H9 (cell line): ENCODE measurements around the gene WIPF1. TPM values are rescaled to one million over a fixed set of nuclear protein-coding genes. Genes with fewer than 3 reads are reported as not detected.

ENCODE experiments used
- DNase-seq: peaks from one replicate; pipeline ENCODE4 v3.0.0-alpha.2; 2017
- H2AFZ ChIP-seq: one replicate; pipeline ENCODE4 v1.6.1; 2013; ENCODE audit warnings: mild to moderate bottlenecking, low read length, control low read depth, moderate library complexity
- H2AK5ac ChIP-seq: 2 replicates; pipeline ENCODE4 v1.6.1; 2013; ENCODE audit warnings: low read length, control low read depth, mixed read lengths; ENCODE audit not compliant: insufficient read length
- H2BK120ac ChIP-seq: one replicate; pipeline ENCODE4 v1.6.1; 2013; ENCODE audit warnings: low read depth, mild to moderate bottlenecking, low read length, control low read depth, inconsistent platforms; ENCODE audit not compliant: poor library complexity, severe bottlenecking
- H2BK12ac ChIP-seq: 2 replicates; pipeline ENCODE4 v1.6.1; 2013; ENCODE audit warnings: low read length, control low read depth, mixed read lengths, low read depth; ENCODE audit not compliant: insufficient read length
- H2BK15ac ChIP-seq: 2 replicates; pipeline ENCODE4 v1.6.1; 2013; ENCODE audit warnings: low read depth, low read length, control low read depth
- H2BK20ac ChIP-seq: one replicate; pipeline ENCODE4 v1.6.1; 2013; ENCODE audit warnings: low read depth, mild to moderate bottlenecking, low read length, control low read depth, inconsistent platforms; ENCODE audit not compliant: poor library complexity, severe bottlenecking
- H2BK5ac ChIP-seq: 2 replicates; pipeline ENCODE4 v1.6.1; 2013; ENCODE audit warnings: low read length, control low read depth, mixed read lengths; ENCODE audit not compliant: insufficient read length
- H3K14ac ChIP-seq: 2 replicates; pipeline ENCODE4 v1.6.1; 2013; ENCODE audit warnings: low read length, control low read depth; ENCODE audit not compliant: insufficient read depth
- H3K18ac ChIP-seq: 2 replicates; pipeline ENCODE4 v1.6.1; 2013; ENCODE audit warnings: low read depth, mild to moderate bottlenecking, mixed read lengths, low read length, control low read depth; ENCODE audit not compliant: insufficient read length
- H3K23ac ChIP-seq: 2 replicates; pipeline ENCODE4 v1.6.1; 2013; ENCODE audit warnings: low read length, control low read depth, mixed read lengths, low read depth; ENCODE audit not compliant: insufficient read length
- H3K23me2 ChIP-seq: 2 replicates; pipeline ENCODE4 v1.6.1; 2013; ENCODE audit warnings: low read depth, mild to moderate bottlenecking, mixed read lengths, low read length, control low read depth; ENCODE audit not compliant: insufficient read length, poor library complexity, severe bottlenecking
- H3K27ac ChIP-seq: 2 replicates; pipeline ENCODE4 v1.5.1; 2013; ENCODE audit warnings: low read length, control low read depth, mixed read lengths, low read depth; ENCODE audit not compliant: insufficient read length
- H3K27me3 ChIP-seq: 2 replicates; pipeline ENCODE4 v1.6.1; 2013; ENCODE audit warnings: low read length, control low read depth, inconsistent platforms; ENCODE audit not compliant: insufficient read depth
- H3K4ac ChIP-seq: 2 replicates; pipeline ENCODE4 v1.6.1; 2013; ENCODE audit warnings: low read depth, mild to moderate bottlenecking, control low read depth, inconsistent platforms, low read length, moderate library complexity
- H3K4me1 ChIP-seq: 2 replicates; pipeline ENCODE4 v1.6.1; 2013; ENCODE audit warnings: low read length, control low read depth, inconsistent platforms; ENCODE audit not compliant: insufficient read depth
- H3K4me2 ChIP-seq: 2 replicates; pipeline ENCODE4 v1.6.1; 2013; ENCODE audit warnings: low read length, control low read depth, mixed read lengths; ENCODE audit not compliant: insufficient read length, insufficient read depth
- H3K56ac ChIP-seq: 2 replicates; pipeline ENCODE4 v1.6.1; 2013; ENCODE audit warnings: low read depth, mild to moderate bottlenecking, mixed read lengths, low read length, control low read depth; ENCODE audit not compliant: insufficient read length
- H3K79me1 ChIP-seq: 2 replicates; pipeline ENCODE4 v1.6.1; 2013; ENCODE audit warnings: low read depth, mild to moderate bottlenecking, moderate library complexity, low read length, control low read depth, inconsistent platforms; ENCODE audit not compliant: insufficient read depth, poor library complexity, severe bottlenecking
- H3K79me2 ChIP-seq: 2 replicates; pipeline ENCODE4 v1.6.1; 2013; ENCODE audit warnings: low read length, control low read depth, inconsistent platforms; ENCODE audit not compliant: insufficient read depth
- H3K9ac ChIP-seq: 2 replicates; pipeline ENCODE4 v1.6.1; 2013; ENCODE audit warnings: low read length, control low read depth, mixed read lengths; ENCODE audit not compliant: insufficient read length; ENCODE audit errors: extremely low read depth
- H3K9me3 ChIP-seq: one replicate; pipeline ENCODE4 v1.6.1; 2013; ENCODE audit warnings: low read depth, low read length, inconsistent platforms; ENCODE audit not compliant: control insufficient read depth
- H3T11ph ChIP-seq: one replicate; pipeline ENCODE4 v1.6.1; 2013; ENCODE audit warnings: mild to moderate bottlenecking, low read length, control low read depth, inconsistent platforms
- H4K20me1 ChIP-seq: one replicate; pipeline ENCODE4 v1.6.1; 2013; ENCODE audit not compliant: control insufficient read depth, insufficient read length, insufficient read depth
- H4K5ac ChIP-seq: 2 replicates; pipeline ENCODE4 v1.6.1; 2013; ENCODE audit warnings: low read depth, mild to moderate bottlenecking, mixed read lengths, low read length, control low read depth; ENCODE audit not compliant: insufficient read length
- H4K8ac ChIP-seq: replicated peaks from 2 replicates; pipeline ENCODE4 v1.6.1; 2013; ENCODE audit warnings: low read length, control low read depth, mixed read lengths, low read depth; ENCODE audit not compliant: insufficient read length
- H4K91ac ChIP-seq: 2 replicates; pipeline ENCODE4 v1.6.1; 2013; ENCODE audit warnings: low read depth, mild to moderate bottlenecking, moderate library complexity, mixed read lengths, low read length, control low read depth; ENCODE audit not compliant: insufficient read length
- H3K27ac Mint-ChIP-seq, 3 experiments: 2 replicates in 2 of 3; 3 replicates in 1 of 3; pipeline ENCODE4 v1.8.0; 2020 to 2021; ENCODE audit warnings: mixed read lengths in 3 of 3, mild to moderate bottlenecking in 1 of 3, moderate library complexity in 1 of 3
- H3K27me3 Mint-ChIP-seq: 2 replicates; pipeline ENCODE4 v1.8.0; 2021; ENCODE audit warnings: low read depth, mild to moderate bottlenecking, moderate library complexity, mixed read lengths
- H3K36me3 Mint-ChIP-seq, 3 experiments: 2 replicates in 2 of 3; 3 replicates in 1 of 3; pipeline ENCODE4 v1.8.0; 2020 to 2021; ENCODE audit warnings: low read depth in 3 of 3, mixed read lengths in 3 of 3; ENCODE audit not compliant: insufficient read depth in 1 of 3
- H3K4me1 Mint-ChIP-seq, 2 experiments: 2 replicates each; pipeline ENCODE4 v1.8.0; 2020; ENCODE audit warnings: mixed read lengths in 2 of 2
- H3K4me3 Mint-ChIP-seq, 2 experiments: 2 replicates in 1 of 2; 3 replicates in 1 of 2; pipeline ENCODE4 v1.8.0; 2020 to 2021; ENCODE audit warnings: mild to moderate bottlenecking in 2 of 2, mixed read lengths in 2 of 2, moderate library complexity in 1 of 2
- H3K9me3 Mint-ChIP-seq, 2 experiments: 2 replicates in 1 of 2; 3 replicates in 1 of 2; pipeline ENCODE4 v1.8.0; 2020; ENCODE audit warnings: mild to moderate bottlenecking in 2 of 2, mixed read lengths in 2 of 2, moderate library complexity in 1 of 2
- CTCF ChIP-seq: fragments of 200-600 bp; sonication (generic); conservative IDR thresholded peaks from 3 replicates; pipeline ENCODE4 v1.8.0; 2021; ENCODE audit warnings: antibody characterized with exemption, mild to moderate bottlenecking
- total RNA-seq: library from RNA; stranded (reverse); gene quantifications from 2 replicates; pipeline ENCODE4 v1.2.1, GENCODE V29; 2021

The WIPF1 gene
- total RNA-seq, 1 experiment from 2014 or later = 5.1 TPM

- no peaks in the 10 kb centered on the region for H3K79me2 ChIP-seq
- H3K14ac ChIP-seq = no peak overlapping the region
- H2AFZ ChIP-seq = no peak overlapping the region
- H3K9ac ChIP-seq = no peak overlapping the region
- H2BK12ac ChIP-seq = no peak overlapping the region
- H3K9me3 ChIP-seq = no peaks in the 10 kb centered on the region
- no peak overlapping the region for H4K5ac ChIP-seq
- DNase-seq = no peak
- no peaks in the 10 kb centered on the region for H4K20me1 ChIP-seq
- H3K4ac ChIP-seq = no peak overlapping the region
- H4K91ac ChIP-seq = no peak overlapping the region
- no peak overlapping the region for H3K4me3 Mint-ChIP-seq
- H3K4me1 ChIP-seq = no peaks in the 10 kb centered on the region
- no peaks in the 10 kb centered on the region; the same call in 1 of the 2 replicates for H3K27me3 Mint-ChIP-seq
- no peak overlapping the region for H3K4me2 ChIP-seq
- H3K23ac ChIP-seq = no peak overlapping the region
- no peaks in the 10 kb centered on the region for H3K9me3 Mint-ChIP-seq
- no peak overlapping the region for H4K8ac ChIP-seq
- H3K27ac Mint-ChIP-seq = no peak overlapping the region
- H2AK5ac ChIP-seq = no peak overlapping the region
- H2BK5ac ChIP-seq = no peak overlapping the region
- no peak overlapping the region for H3T11ph ChIP-seq
- no peak overlapping the region for H3K18ac ChIP-seq
- H3K4me1 Mint-ChIP-seq = peaks cover 0 to under 1% of the 10 kb centered on the region in 2 experiments; a peak in 1 of 4 replicates
- H3K79me1 ChIP-seq = no peaks in the 10 kb centered on the region
- H3K23me2 ChIP-seq = no peaks in the 10 kb centered on the region
- TF ChIP-seq CTCF = no peak
- no peak overlapping the region for H3K56ac ChIP-seq
- H2BK120ac ChIP-seq = no peak overlapping the region
- H3K27ac ChIP-seq = no peak overlapping the region
- H2BK20ac ChIP-seq = no peak overlapping the region
- H3K36me3 Mint-ChIP-seq = no peaks in the 10 kb centered on the region
- H3K27me3 ChIP-seq = no peaks in the 10 kb centered on the region
- H2BK15ac ChIP-seq = no peak overlapping the region
Observed at GRCh38 chr2:174608866-174609214, 11.2 kb upstream of the WIPF1 start.
